Pancreas (tissue), 10 donors: ENCODE results near the gene SPAG9. TPM values are rescaled to one million over a fixed set of nuclear protein-coding genes. Genes with fewer than 3 reads are reported as not detected.

ENCODE experiments used
- ATAC-seq, 4 donors: fragments of 200-7000 bp; cut with Tn5 transposase; one replicate each; pipeline versions ENCODE4 v1.8.0 to v1.9.1; 2020; ENCODE audit warnings: mild to moderate bottlenecking in 4 of 4, moderate library complexity in 4 of 4
- DNase-seq, 6 donors: peaks; one replicate each; pipeline ENCODE4 v3.0.0-alpha.2; 2020
- FAIRE-seq: peaks from 2 replicates; lab custom pipeline; 2012; peaks lifted over from hg19 to GRCh38; lab: Jason Lieb, UNC
- H3K27ac ChIP-seq, 4 donors: fragments of 200-600 bp; sonication (generic); 1 replicate in 3 of 4; 2 replicates in 1 of 4; pipeline versions ENCODE4 v1.5.0 to v1.8.0; 2020
- H3K27me3 ChIP-seq, 4 donors: fragments of 200-600 bp; one replicate each; pipeline ENCODE4 v1.8.0; 2021
- H3K36me3 ChIP-seq, 3 donors: fragments of 200-600 bp; sonication (generic) in 1 of 3; one replicate each; pipeline versions ENCODE4 v1.5.0 to v1.8.0; 2020 to 2021
- H3K4me1 ChIP-seq, 3 donors: fragments of 200-600 bp; one replicate each; pipeline ENCODE4 v1.8.0; 2021
- H3K4me3 ChIP-seq, 4 donors: fragments of 200-600 bp; sonication (generic) in 2 of 4; one replicate each; pipeline versions ENCODE4 v1.5.0 to v1.8.0; 2020 to 2021
- H3K9me3 ChIP-seq, 4 donors: fragments of 200-600 bp; one replicate each; pipeline ENCODE4 v1.8.0; 2021
- WGBS, 2 donors: extraction: QIAGEN DNeasy Blood & Tissue Kit; methylation state at CpG; one replicate each; pipeline ENCODE4 v1.1.7; 2013; 5-methylcytosine and 5-hydroxymethylcytosine counted together
- intact Hi-C, 3 donors: fragments of 100-400 bp; cut with DNase I; formaldehyde crosslinking; loops; one replicate each; pipeline versions ENCODE4 v1.11.1 to v1.14.2; 2022
- polyA plus RNA-seq, 2 donors: library from polyadenylated mRNA; stranded (reverse); fragments of 200-250 nt; gene quantifications; one replicate each; pipeline ENCODE4 v1.2.3, GENCODE V29; 2013
- total RNA-seq, 6 donors: library from RNA; stranded (reverse); fragmentation: NEBNext Ultra II Directional in 4 of 6; extraction: Animal tissue kit (Norgen Biotek cat#: 25700) in 4 of 6; gene quantifications; one replicate each; pipeline versions ENCODE4 v1.2.1 to v1.2.4, GENCODE V29; 2021 to 2023
- TF ChIP-seq, protein P1 (sequence below), 4 donors: fragments of 200-600 bp; sonication (generic) in 3 of 4; IDR thresholded peaks; one replicate each; pipeline versions ENCODE4 v1.5.0 to v1.8.0; 2021; ENCODE audit warnings: antibody characterized with exemption in 4 of 4
- donor health status: healthy with polysubstance abuse.
- donor health status: DM: no; HTN: no; CAD: no; lungs with moderate emphysema.
- donor health status: DM: no; HTN: no; CAD: no.
- donor health status: control.
- donor health status: control.
- donor health status: Bipolar disorder and iron deficiency.
- donor health status: DM: yes; HTN: yes; CAD: no.
- donor health status: DM: no; HTN: no; CAD: no.
- donor health status: DM: no; HTN: no; CAD: no.
- donor health status: DM: yes; HTN: yes; CAD: no.

SPAG9 gene
- total and polyA plus RNA-seq, 8 donors = 18.7 to 56.1 (median 39.7) TPM

DNA sequence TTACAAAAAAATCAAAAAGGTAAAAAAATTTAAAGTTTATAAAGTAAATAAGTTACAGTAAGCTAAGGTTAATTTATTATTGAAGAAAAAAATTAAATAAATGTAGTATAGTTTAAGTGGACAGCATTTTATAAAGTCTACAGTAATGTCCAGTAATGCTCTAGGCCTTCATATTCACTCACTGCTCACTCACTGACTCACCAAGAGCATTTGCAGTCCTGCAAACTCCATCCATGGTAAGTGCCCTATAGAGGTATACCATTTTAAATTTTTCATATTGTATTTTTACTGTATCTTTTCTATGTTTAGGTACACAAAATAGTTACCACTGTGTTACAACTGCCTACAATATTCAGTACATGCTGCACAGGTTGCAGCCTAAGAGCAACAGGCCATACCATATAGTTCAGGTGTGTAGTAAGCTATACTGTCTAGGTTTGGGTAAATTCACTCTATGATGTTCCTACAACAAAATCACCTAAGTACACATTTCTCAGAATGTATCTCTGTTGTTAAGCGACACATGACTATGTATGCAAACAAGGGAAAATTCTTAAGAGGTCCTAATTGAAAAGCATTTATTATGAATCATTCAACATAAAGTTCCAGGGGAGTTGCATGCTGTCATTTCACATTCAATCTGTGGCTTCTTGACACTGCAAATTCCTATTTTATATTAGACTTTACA, 92.3 kb downstream of the SPAG9 start:
- Histone ChIP-seq H3K27ac (no peak overlapping the region), H3K4me3 (no peak overlapping the region), H3K27me3 (no peaks in the 10 kb centered on the region), H3K4me1 (peaks cover 0 to 6% (median 3%) of the 10 kb centered on the region in 3 donors), H3K9me3 (no peaks in the 10 kb centered on the region), H3K36me3 (peaks cover 0 to 7% (median 0%) of the 10 kb centered on the region in 3 donors)
- no peak for DNase-seq
- ATAC-seq = peak in 1 of 4 donors; percentile 24
- no peak for FAIRE-seq
- 81 to 89% methylated on average over 1 of the region's 1 CpG for WGBS, 2 donors
- intact Hi-C loops = no loop called here
- TF ChIP-seq, protein P1, sequence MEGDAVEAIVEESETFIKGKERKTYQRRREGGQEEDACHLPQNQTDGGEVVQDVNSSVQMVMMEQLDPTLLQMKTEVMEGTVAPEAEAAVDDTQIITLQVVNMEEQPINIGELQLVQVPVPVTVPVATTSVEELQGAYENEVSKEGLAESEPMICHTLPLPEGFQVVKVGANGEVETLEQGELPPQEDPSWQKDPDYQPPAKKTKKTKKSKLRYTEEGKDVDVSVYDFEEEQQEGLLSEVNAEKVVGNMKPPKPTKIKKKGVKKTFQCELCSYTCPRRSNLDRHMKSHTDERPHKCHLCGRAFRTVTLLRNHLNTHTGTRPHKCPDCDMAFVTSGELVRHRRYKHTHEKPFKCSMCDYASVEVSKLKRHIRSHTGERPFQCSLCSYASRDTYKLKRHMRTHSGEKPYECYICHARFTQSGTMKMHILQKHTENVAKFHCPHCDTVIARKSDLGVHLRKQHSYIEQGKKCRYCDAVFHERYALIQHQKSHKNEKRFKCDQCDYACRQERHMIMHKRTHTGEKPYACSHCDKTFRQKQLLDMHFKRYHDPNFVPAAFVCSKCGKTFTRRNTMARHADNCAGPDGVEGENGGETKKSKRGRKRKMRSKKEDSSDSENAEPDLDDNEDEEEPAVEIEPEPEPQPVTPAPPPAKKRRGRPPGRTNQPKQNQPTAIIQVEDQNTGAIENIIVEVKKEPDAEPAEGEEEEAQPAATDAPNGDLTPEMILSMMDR (IDR thresholded peaks at IDR 0.05) = no peak

DNA sequence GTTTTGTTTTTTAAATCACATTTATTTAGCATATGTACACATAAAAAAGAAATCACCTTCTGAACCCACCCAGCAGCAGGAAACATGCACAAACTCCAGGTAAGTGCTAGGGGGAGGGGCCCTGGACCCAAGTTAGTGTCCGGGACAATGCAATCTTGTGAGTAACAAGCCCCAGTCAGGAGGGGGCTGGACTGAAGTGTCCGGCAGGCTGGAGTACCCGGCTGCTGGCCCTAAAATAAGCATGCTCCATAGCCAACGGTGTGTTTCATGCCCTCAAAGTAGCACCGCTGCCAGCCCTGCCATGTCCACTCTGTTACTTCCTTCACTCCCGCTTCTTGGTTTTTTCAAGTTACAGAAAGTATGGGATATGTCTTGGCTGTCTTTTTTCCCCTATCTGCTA, 102.1 kb downstream of the SPAG9 start:
- intact Hi-C loops = no loop called here
- ATAC-seq = no peak
- H3K27me3 ChIP-seq = no peaks in the 10 kb centered on the region
- no peak overlapping the region for H3K4me3 ChIP-seq
- TF ChIP-seq, protein P1 (IDR thresholded peaks at IDR 0.05) = no peak
- H3K9me3 ChIP-seq = no peaks in the 10 kb centered on the region
- peaks cover 0 to 37% (median 0%) of the 10 kb centered on the region in 3 donors for H3K36me3 ChIP-seq
- no peak overlapping the region for H3K27ac ChIP-seq
- no peak for FAIRE-seq
- 89 to 94% methylated on average over 6 of the region's 6 CpGs for WGBS, 2 donors
- no peaks in the 10 kb centered on the region for H3K4me1 ChIP-seq
- DNase-seq = no peak

DNA sequence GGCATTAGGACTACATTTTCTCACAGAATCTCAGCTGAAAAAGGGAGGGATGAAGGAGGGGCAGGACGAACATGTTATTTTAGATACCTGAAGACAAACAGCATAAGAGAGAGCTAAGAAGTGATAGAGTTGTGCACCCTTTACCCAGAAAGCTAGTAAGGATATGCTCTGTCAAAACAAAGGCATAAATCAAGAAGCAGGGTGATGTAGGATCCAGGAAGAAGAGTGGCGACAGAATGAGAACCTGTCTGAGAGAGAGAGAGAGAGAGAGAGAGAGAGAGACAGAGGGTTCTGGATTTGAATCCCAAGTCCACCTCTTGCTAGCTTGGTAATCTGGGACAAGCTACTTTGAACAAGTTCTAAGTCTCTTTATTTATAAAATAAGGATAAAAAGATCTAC, 103.4 kb downstream of the SPAG9 start:
- no peaks in the 10 kb centered on the region for H3K9me3 ChIP-seq
- no peak for ATAC-seq
- H3K36me3 ChIP-seq = peaks cover 0 to 50% (median 0%) of the 10 kb centered on the region in 3 donors
- 83 to 89% methylated on average over 2 of the region's 2 CpGs for WGBS, 2 donors
- H3K4me3 ChIP-seq = no peak overlapping the region
- FAIRE-seq = no peak
- intact Hi-C loops = no loop called here
- no peak for DNase-seq
- H3K4me1 ChIP-seq = no peaks in the 10 kb centered on the region
- no peaks in the 10 kb centered on the region for H3K27me3 ChIP-seq
- TF ChIP-seq, protein P1 (IDR thresholded peaks at IDR 0.05) = no peak
- no peak overlapping the region for H3K27ac ChIP-seq

DNA sequence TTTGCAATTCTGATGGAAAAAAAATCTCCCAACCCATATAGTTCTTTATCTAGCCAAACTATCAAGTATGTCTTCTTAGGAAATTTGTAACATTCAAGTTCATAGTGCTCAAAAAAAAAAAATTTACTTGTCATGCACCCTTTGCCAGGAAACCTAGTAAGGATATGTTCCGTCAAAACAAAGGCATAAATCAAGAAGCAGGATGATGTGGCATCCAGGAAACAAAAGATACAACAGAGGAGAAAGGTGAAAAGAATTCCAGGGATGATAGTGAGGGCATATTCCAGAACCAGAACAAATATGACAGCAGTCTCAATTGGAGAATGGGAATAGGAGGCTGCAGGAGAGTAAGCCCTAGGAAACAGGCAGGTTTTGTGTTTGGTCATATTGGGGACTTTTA, 104.6 kb downstream of the SPAG9 start:
- intact Hi-C loops = no loop called here
- ATAC-seq (no peak), DNase-seq (no peak), FAIRE-seq (no peak)
- no peaks in the 10 kb centered on the region for H3K9me3 ChIP-seq
- no peak overlapping the region for H3K4me3 ChIP-seq
- 75 to 78% methylated on average over 1 of the region's 1 CpG for WGBS, 2 donors
- H3K36me3 ChIP-seq = peaks cover 0 to 51% (median 0%) of the 10 kb centered on the region in 3 donors
- H3K4me1 ChIP-seq = no peaks in the 10 kb centered on the region
- no peak overlapping the region for H3K27ac ChIP-seq
- no peaks in the 10 kb centered on the region for H3K27me3 ChIP-seq
- TF ChIP-seq, protein P1 (IDR thresholded peaks at IDR 0.05) = no peak

DNA sequence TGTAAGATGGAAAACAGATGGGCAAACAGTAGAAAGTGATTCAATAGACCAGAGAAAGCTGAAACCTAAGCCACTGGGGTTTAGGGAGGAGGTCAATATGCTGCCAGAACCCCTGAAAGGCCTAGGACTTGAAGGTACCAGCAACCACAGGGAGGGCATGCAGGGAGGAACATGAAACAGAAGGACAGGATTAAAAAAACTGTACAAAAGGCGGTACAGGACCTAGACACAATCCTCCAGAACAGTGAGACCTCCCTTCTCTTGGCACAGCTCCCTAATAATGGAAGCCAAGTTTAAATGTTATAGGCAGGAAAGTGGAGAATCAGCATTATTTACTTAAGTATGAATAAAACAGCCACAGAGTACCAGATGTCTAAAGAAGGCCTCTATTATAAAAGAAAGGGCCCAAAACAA, 105.5 kb downstream of the SPAG9 start:
- Histone ChIP-seq H3K9me3 (no peaks in the 10 kb centered on the region), H3K27me3 (no peaks in the 10 kb centered on the region), H3K27ac (no peak overlapping the region), H3K36me3 (peaks cover 0 to 42% (median 0%) of the 10 kb centered on the region in 3 donors), H3K4me3 (no peak overlapping the region), H3K4me1 (no peaks in the 10 kb centered on the region)
- TF ChIP-seq, protein P1 (IDR thresholded peaks at IDR 0.05) = no peak
- FAIRE-seq (no peak), DNase-seq (no peak), ATAC-seq (no peak)
- intact Hi-C loops = no loop called here
- 73 to 74% methylated on average over 1 of the region's 1 CpG for WGBS, 2 donors
